PFSK-1 (cell line): ENCODE results near the gene N4BP3.

ENCODE experiments used
- FOXP2 ChIP-seq: optimal IDR thresholded peaks from 2 replicates; pipeline ENCODE3; 2011; ENCODE audit warnings: borderline replicate concordance, control low read depth, inconsistent platforms; ENCODE audit not compliant: insufficient read depth; ENCODE audit errors: extremely low read length, extremely low read depth
- POLR2AphosphoS5 ChIP-seq: IDR thresholded peaks from 2 replicates; pipeline ENCODE4 v1.6.1; 2012; ENCODE audit warnings: low read depth, mild to moderate bottlenecking, control low read depth, low read length, moderate library complexity
- SIN3A ChIP-seq: IDR thresholded peaks from 2 replicates; pipeline ENCODE4 v1.6.1; 2012; ENCODE audit warnings: mild to moderate bottlenecking, low read length, moderate library complexity, borderline replicate concordance; ENCODE audit not compliant: insufficient read depth
- TAF1 ChIP-seq: IDR thresholded peaks from 2 replicates; pipeline ENCODE4 v1.6.1; 2012; ENCODE audit warnings: low read length, control low read depth, borderline replicate concordance; ENCODE audit not compliant: insufficient read depth
- TF ChIP-seq, protein P1 (sequence below), 2 experiments: IDR thresholded peaks; 2 replicates each; pipeline versions ENCODE4 v1.6.1 to v1.8.0; 2011 to 2012; ENCODE audit warnings: low read depth in 2 of 2, low read length in 2 of 2, control low read depth in 1 of 2, inconsistent platforms in 1 of 2, mild to moderate bottlenecking in 1 of 2, moderate library complexity in 1 of 2; ENCODE audit not compliant: insufficient read depth in 1 of 2

N4BP3 gene

DNA sequence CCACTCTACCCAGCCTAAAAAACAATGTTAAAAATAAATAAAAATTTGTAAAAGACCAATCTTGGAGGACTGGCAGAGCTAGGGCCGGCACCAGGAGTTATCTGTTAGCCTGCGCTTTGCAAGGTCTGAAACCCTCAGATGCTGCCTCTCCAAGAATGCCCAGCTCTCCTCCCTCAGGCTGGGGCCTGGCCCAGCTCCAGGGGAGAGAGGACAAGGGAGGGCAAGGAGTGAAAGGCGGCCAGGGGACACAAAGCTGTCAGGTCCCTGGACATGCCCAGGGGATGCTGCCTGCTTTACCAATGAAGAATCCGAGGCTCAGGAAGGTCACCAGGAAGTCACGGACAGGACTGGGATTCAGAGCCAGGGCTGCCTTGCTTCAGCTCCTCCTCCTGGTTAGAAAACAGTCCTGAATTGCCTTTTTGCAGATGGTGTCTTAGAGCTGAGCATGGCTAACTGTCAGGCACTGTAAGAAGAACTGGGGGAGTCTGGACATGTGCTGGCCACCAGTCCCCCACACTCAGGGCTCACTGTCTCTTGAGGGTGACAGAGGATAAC, 5.5 kb upstream of the N4BP3 start:
- TF ChIP-seq, protein P1, sequence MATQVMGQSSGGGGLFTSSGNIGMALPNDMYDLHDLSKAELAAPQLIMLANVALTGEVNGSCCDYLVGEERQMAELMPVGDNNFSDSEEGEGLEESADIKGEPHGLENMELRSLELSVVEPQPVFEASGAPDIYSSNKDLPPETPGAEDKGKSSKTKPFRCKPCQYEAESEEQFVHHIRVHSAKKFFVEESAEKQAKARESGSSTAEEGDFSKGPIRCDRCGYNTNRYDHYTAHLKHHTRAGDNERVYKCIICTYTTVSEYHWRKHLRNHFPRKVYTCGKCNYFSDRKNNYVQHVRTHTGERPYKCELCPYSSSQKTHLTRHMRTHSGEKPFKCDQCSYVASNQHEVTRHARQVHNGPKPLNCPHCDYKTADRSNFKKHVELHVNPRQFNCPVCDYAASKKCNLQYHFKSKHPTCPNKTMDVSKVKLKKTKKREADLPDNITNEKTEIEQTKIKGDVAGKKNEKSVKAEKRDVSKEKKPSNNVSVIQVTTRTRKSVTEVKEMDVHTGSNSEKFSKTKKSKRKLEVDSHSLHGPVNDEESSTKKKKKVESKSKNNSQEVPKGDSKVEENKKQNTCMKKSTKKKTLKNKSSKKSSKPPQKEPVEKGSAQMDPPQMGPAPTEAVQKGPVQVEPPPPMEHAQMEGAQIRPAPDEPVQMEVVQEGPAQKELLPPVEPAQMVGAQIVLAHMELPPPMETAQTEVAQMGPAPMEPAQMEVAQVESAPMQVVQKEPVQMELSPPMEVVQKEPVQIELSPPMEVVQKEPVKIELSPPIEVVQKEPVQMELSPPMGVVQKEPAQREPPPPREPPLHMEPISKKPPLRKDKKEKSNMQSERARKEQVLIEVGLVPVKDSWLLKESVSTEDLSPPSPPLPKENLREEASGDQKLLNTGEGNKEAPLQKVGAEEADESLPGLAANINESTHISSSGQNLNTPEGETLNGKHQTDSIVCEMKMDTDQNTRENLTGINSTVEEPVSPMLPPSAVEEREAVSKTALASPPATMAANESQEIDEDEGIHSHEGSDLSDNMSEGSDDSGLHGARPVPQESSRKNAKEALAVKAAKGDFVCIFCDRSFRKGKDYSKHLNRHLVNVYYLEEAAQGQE (IDR thresholded peaks at IDR 0.05; ENCODE audit: insufficient read depth in 1 of 2, low read depth in 2 of 2, low read length in 2 of 2), result no peak
- TF ChIP-seq FOXP2, result no peak
- no peak for TF ChIP-seq SIN3A
- no peak for TF ChIP-seq TAF1
- TF ChIP-seq POLR2AphosphoS5, result no peak

DNA sequence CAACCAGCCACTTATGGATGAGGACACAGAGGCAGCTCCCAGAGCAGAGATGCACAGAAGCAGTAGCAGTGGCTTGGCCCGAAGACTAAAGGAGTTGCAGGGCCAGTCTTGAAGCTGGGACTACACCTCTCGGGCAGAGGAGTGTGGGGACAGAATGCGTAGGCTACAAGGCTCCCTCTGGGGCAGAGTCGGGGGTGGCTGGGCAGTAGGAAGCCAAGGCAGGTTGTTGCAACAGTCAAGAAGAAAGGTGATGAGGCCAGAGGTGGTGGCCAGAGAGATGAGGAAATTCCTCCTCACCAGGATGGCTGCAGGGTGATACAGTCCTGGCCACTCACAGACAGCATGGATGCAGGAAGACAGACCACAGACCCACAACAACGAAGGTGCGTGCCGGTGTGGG, 4.9 kb upstream of the N4BP3 start:
- no peak for TF ChIP-seq POLR2AphosphoS5
- TF ChIP-seq FOXP2, result no peak
- TF ChIP-seq SIN3A, result no peak
- TF ChIP-seq, protein P1 (IDR thresholded peaks at IDR 0.05; ENCODE audit: insufficient read depth in 1 of 2, low read depth in 2 of 2, low read length in 2 of 2), result no peak
- TF ChIP-seq TAF1, result no peak

DNA sequence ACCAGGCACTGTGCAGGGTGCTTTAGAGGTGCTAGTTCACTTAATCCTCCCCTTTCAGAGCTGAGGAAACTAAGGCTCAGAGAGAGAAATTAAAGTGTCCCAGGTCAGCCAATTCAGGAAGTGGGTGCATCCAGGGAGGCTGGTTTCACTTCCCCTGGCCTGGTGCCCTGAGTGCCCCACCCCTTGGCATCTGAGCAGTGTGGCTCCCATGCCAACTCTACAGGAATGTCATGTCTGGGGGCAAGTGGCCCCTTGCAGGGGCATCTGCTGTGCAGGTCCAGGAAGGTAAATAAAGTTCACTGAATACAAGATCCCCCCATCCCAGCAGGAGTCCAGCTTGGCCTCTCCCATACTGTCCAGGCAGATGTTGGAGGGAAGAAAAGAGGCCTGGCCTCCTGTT, 4.4 kb upstream of the N4BP3 start:
- TF ChIP-seq TAF1 (no peak), SIN3A (no peak), POLR2AphosphoS5 (no peak), FOXP2 (no peak)
- TF ChIP-seq, protein P1 (IDR thresholded peaks at IDR 0.05; ENCODE audit: insufficient read depth in 1 of 2, low read depth in 2 of 2, low read length in 2 of 2), result no peak

DNA sequence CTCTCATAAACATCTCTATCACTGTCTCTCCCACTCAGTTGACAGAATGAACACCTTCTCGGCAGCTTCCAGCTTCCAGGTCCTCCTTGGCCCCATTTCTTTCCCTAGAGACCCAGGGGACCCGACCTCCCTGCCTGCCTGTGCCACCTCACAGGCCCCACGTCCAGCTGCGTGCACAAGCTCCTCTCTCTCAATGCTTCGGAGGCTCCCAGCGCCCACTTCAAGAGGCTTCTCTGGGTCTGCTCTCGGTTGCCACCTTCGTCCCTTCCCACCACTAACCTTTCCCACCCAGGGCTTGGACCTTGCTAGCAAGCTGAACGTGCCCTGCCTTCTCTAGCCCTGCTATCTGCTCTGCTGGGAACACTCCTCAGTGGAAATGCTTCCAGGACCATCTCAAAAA, 2.8 kb upstream of the N4BP3 start:
- no peak for TF ChIP-seq SIN3A
- TF ChIP-seq, protein P1 (IDR thresholded peaks at IDR 0.05; ENCODE audit: insufficient read depth in 1 of 2, low read depth in 2 of 2, low read length in 2 of 2), result no peak
- no peak for TF ChIP-seq TAF1
- no peak for TF ChIP-seq FOXP2
- TF ChIP-seq POLR2AphosphoS5, result no peak

DNA sequence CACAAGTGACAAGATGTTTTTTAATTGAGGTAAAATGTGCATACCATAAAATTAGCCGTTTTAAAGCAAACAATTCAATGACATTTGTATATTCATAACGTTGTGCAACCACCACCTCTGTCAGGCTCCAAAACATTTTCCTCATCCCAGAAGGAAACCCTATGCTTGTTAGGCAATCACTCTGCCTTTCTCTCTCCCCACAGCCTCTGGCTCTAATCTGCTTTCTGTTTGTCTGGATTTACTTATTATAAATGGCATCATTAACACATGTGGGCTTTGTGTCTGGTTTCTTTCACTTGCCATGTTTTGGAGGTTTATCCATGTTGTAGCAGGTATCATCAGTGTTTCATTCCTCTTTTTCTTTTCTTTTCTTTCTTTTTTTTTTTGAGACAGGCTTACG, 1.4 kb upstream of the N4BP3 start:
- TF ChIP-seq TAF1 (no peak), SIN3A (no peak), FOXP2 (no peak), POLR2AphosphoS5 (no peak)
- TF ChIP-seq, protein P1 (IDR thresholded peaks at IDR 0.05; ENCODE audit: insufficient read depth in 1 of 2, low read depth in 2 of 2, low read length in 2 of 2), result no peak
